ENCODE results near the gene ANKRD40. TPM values are rescaled to one million over a fixed set of nuclear protein-coding genes. Genes with fewer than 3 reads are reported as not detected.
"Not testable (repeated sequence)": the region's sequence is repeated elsewhere in the genome, so short reads cannot be mapped to it uniquely, and the experiment has no call there.

Gene ANKRD40
- total and polyA plus RNA-seq, 12 donors, result 18.2 to 56.8 (median 42.7) TPM

DNA sequence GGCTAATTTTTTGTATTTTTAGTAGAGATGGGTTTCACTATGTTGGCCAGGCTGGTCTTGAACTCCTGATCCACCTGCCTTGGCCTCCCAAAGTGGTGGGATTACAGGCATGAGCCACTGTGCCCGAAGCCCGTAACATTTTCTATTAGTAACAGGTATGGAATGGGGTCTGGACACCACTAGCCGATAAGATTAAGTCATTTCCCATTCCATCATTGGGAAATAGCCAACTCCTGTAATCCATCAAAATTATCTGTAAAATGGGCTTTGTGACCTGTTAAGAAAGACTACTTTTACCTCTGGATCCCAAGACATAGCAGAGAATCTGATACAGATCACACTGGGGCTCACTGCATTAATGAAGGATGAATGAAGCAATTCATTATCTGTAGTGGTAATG, 7.8 kb upstream of the ANKRD40 start:
- intact Hi-C loops (cut with DNase I), result no loop called here
- no peak overlapping the region for H3K27ac ChIP-seq
- H3K9me3 ChIP-seq, result no peaks in the 10 kb centered on the region
- no peak for DNase-seq
- H3K36me3 ChIP-seq, result no peaks in the 10 kb centered on the region
- TF ChIP-seq, protein P1, sequence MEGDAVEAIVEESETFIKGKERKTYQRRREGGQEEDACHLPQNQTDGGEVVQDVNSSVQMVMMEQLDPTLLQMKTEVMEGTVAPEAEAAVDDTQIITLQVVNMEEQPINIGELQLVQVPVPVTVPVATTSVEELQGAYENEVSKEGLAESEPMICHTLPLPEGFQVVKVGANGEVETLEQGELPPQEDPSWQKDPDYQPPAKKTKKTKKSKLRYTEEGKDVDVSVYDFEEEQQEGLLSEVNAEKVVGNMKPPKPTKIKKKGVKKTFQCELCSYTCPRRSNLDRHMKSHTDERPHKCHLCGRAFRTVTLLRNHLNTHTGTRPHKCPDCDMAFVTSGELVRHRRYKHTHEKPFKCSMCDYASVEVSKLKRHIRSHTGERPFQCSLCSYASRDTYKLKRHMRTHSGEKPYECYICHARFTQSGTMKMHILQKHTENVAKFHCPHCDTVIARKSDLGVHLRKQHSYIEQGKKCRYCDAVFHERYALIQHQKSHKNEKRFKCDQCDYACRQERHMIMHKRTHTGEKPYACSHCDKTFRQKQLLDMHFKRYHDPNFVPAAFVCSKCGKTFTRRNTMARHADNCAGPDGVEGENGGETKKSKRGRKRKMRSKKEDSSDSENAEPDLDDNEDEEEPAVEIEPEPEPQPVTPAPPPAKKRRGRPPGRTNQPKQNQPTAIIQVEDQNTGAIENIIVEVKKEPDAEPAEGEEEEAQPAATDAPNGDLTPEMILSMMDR (IDR thresholded peaks at IDR 0.05), result no peak
- WGBS, 2 donors, result 82 to 90% methylated on average over 3 of the region's 3 CpGs
- no peak for ATAC-seq
- H3K4me1 ChIP-seq, result peaks cover 0 to 19% (median 4%) of the 10 kb centered on the region in 9 donors
- H3K4me3 ChIP-seq, result no peak overlapping the region
- no peaks in the 10 kb centered on the region for H3K27me3 ChIP-seq

DNA sequence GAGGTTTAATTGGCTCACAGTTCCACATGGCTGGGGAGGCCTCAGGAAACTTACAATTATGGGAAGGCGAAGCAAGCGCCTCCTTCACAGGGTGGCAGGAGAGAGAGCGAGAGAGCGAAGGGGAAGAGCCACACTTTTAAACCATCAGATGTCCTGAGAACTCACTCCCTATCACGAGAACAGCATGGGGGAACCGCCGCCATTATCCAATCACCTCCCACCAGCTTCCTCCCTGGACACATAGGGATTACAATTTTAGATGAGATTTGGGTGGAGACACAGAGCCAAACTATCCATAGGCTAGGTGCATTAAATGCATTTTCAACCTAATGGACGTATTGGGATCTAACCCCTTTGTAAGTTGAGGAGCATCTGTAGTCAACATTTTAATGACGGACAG, 4.9 kb upstream of the ANKRD40 start:
- H3K4me1 ChIP-seq, result peaks cover 8 to 36% (median 18%) of the 10 kb centered on the region in 9 donors
- 77 to 79% methylated on average over 9 of the region's 9 CpGs for WGBS, 2 donors
- H3K27ac ChIP-seq, result no peak overlapping the region
- no peaks in the 10 kb centered on the region for H3K27me3 ChIP-seq
- H3K9me3 ChIP-seq, result no peaks in the 10 kb centered on the region
- ATAC-seq (no peak), DNase-seq (no peak)
- no peak overlapping the region for H3K4me3 ChIP-seq
- H3K36me3 ChIP-seq, result no peaks in the 10 kb centered on the region
- intact Hi-C loops (cut with DNase I), result no loop called here
- TF ChIP-seq, protein P1 (IDR thresholded peaks at IDR 0.05), result no peak

DNA sequence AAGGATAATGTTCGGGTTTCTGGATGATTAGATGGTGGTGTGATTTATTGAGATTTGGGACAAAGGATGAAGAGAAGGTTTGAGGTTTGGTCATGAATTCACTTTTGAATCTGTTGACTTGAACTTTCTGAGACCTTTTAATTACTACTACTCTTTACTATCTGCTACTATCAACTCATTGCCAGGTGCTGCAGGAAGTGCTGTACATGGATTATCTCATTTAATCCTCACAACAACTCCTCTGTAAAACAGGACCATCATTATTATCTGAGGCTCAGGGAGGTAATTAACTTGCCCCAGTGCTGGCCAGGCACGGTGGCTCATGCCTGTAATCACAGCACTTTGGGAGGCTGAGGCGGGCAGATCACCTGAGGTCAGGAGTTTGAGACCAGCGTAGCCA, 2.9 kb upstream of the ANKRD40 start:
- H3K27ac ChIP-seq, result peak overlapping the region in 1 of 10 donors; percentile 93
- TF ChIP-seq, protein P1 (IDR thresholded peaks at IDR 0.05), result no peak
- intact Hi-C loops (cut with DNase I), result no loop called here
- H3K4me1 ChIP-seq, result peaks cover 8 to 45% (median 34%) of the 10 kb centered on the region in 9 donors
- DNase-seq (no peak), ATAC-seq (no peak)
- no peaks in the 10 kb centered on the region for H3K9me3 ChIP-seq
- 87 to 94% methylated on average over 4 of the region's 4 CpGs for WGBS, 2 donors
- no peak overlapping the region for H3K4me3 ChIP-seq
- H3K36me3 ChIP-seq, result peaks cover 0 to 4% (median 0%) of the 10 kb centered on the region in 9 donors
- H3K27me3 ChIP-seq, result no peaks in the 10 kb centered on the region

DNA sequence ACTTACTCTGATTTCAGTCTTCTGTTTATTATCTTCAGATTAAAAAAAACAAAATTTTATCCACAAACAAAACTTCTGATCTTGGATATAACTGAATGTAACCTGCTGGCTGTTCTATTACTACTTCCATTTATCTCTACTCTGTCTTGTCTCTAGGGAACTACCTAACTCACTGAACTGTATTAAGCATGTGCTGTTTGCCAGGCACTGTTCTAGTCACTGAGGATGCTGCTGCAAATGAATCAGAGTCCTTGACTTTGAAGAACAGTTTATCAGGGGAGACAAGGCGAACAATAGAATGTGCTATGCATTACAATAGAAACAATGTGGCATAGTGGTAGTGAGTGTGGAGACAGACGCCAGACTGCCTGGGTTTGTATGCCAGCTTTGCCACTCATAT, 2.3 kb upstream of the ANKRD40 start:
- no peak for DNase-seq
- no peak for ATAC-seq
- peak overlapping the region in 1 of 10 donors; percentile 93 for H3K27ac ChIP-seq
- intact Hi-C loops (cut with DNase I), result no loop called here
- peaks cover 0 to 10% (median 0%) of the 10 kb centered on the region in 9 donors for H3K36me3 ChIP-seq
- WGBS, 2 donors, result 89 to 91% methylated on average over 2 of the region's 2 CpGs
- no peaks in the 10 kb centered on the region for H3K9me3 ChIP-seq
- TF ChIP-seq, protein P1 (IDR thresholded peaks at IDR 0.05), result no peak
- no peaks in the 10 kb centered on the region for H3K27me3 ChIP-seq
- no peak overlapping the region for H3K4me3 ChIP-seq
- peaks cover 8 to 46% (median 38%) of the 10 kb centered on the region in 9 donors for H3K4me1 ChIP-seq

DNA sequence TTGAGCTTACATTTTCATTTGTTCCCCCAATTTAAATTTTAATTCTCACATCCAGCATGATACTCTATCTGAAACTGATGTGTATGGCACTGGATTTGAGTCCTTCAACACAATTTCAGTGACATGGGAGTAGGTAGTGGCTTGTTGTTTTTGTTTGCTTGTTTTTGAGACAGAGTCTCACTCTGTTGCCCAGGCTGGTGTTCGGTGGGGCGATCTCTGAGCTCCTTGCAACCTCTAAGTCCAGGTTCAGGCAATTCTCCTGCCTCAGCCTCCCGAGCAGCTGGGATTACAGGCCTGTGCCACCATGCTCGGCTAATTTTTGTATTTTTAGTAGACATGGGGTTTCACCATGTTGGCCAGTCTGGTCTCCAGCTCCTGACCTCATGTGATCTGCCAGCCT, 1.3 kb upstream of the ANKRD40 start:
- peaks cover 8 to 53% (median 40%) of the 10 kb centered on the region in 9 donors for H3K4me1 ChIP-seq
- not testable (repeated sequence) for ATAC-seq, H3K9me3 ChIP-seq, H3K27me3 ChIP-seq, DNase-seq
- 82 to 84% methylated on average over 4 of the region's 4 CpGs for WGBS, 2 donors
- peak overlapping the region in 3 of 10 donors; percentile 69 to 80 (median 77) for H3K4me3 ChIP-seq
- intact Hi-C loops (cut with DNase I), result loop anchor here in 1 of 10 donors (5.0 kb wide), 1 partner anchor 227 kb away; no protein-coding TSS in a partner anchor
- peak overlapping the region; percentile 84 to 98 (median 96) for H3K27ac ChIP-seq
- H3K36me3 ChIP-seq, result peaks cover 0 to 17% (median 2%) of the 10 kb centered on the region in 9 donors
